Glutamatergic neuron (in vitro differentiated cells): Measurements from ENCODE around the gene IL36B. TPM values are rescaled to one million over a fixed set of nuclear protein-coding genes. Genes with fewer than 3 reads are reported as not detected.

ENCODE experiments used
- DNase-seq: peaks from one replicate; pipeline ENCODE4 v3.0.0; 2022
- H3K27ac Mint-ChIP-seq: one replicate; pipeline ENCODE4 v1.8.0; 2020; ENCODE audit warnings: mild to moderate bottlenecking, mixed read lengths, inconsistent platforms; ENCODE audit not compliant: unreplicated experiment
- H3K27me3 Mint-ChIP-seq: one replicate; pipeline ENCODE4 v1.8.0; 2020; ENCODE audit warnings: mild to moderate bottlenecking, moderate library complexity, mixed read lengths, inconsistent platforms; ENCODE audit not compliant: unreplicated experiment
- H3K36me3 Mint-ChIP-seq: one replicate; pipeline ENCODE4 v1.8.0; 2020; ENCODE audit warnings: mild to moderate bottlenecking, mixed read lengths, inconsistent platforms; ENCODE audit not compliant: unreplicated experiment
- H3K4me1 Mint-ChIP-seq: one replicate; pipeline ENCODE4 v1.8.0; 2020; ENCODE audit warnings: mild to moderate bottlenecking, low read depth, mixed read lengths, inconsistent platforms; ENCODE audit not compliant: unreplicated experiment
- H3K4me3 Mint-ChIP-seq: one replicate; pipeline ENCODE4 v1.8.0; 2020; ENCODE audit warnings: mild to moderate bottlenecking, mixed read lengths, inconsistent platforms; ENCODE audit not compliant: unreplicated experiment
- H3K9me3 Mint-ChIP-seq: one replicate; pipeline ENCODE4 v1.8.0; 2020; ENCODE audit warnings: mild to moderate bottlenecking, moderate library complexity, mixed read lengths, inconsistent platforms; ENCODE audit not compliant: unreplicated experiment
- CTCF ChIP-seq: fragments of 200-600 bp; sonication (generic); IDR thresholded peaks from one replicate; pipeline ENCODE4 v1.5.0; 2021; ENCODE audit not compliant: partially characterized antibody, unreplicated experiment
- total RNA-seq: library from RNA; stranded (reverse); fragmentation: NEBNext Ultra II Directional; extraction: Animal tissue kit (Norgen Biotek cat#: 25700); gene quantifications from one replicate; pipeline ENCODE4 v1.2.1, GENCODE V29; 2021; ENCODE audit not compliant: unreplicated experiment

IL36B gene
- total RNA-seq, 1 donor from 2014 or later: not detected

GRCh38 chr2:112989611-112990010 lies 63.1 kb downstream of the IL36B start:
- no peaks in the 10 kb centered on the region for H3K36me3 Mint-ChIP-seq
- TF ChIP-seq CTCF: no peak
- H3K9me3 Mint-ChIP-seq: peaks cover 4% of the 10 kb centered on the region
- no peak for DNase-seq
- H3K27me3 Mint-ChIP-seq: no peaks in the 10 kb centered on the region
- no peaks in the 10 kb centered on the region for H3K4me1 Mint-ChIP-seq
- H3K27ac Mint-ChIP-seq: no peak overlapping the region
- no peak overlapping the region for H3K4me3 Mint-ChIP-seq

GRCh38 chr2:112985090-112985489 lies 67.6 kb downstream of the IL36B start:
- Mint-ChIP-seq H3K9me3 (peaks cover 4% of the 10 kb centered on the region), H3K27ac (no peak overlapping the region), H3K4me1 (no peaks in the 10 kb centered on the region), H3K4me3 (no peak overlapping the region), H3K36me3 (no peaks in the 10 kb centered on the region), H3K27me3 (peaks cover 1% of the 10 kb centered on the region)
- no peak for TF ChIP-seq CTCF
- no peak for DNase-seq

- no peaks in the 10 kb centered on the region for H3K9me3 Mint-ChIP-seq
These were observed 72.1 kb downstream of the IL36B start for GRCh38 chr2:112980537-112980936.

GRCh38 chr2:112979731-112980130 lies 72.9 kb downstream of the IL36B start:
- no peaks in the 10 kb centered on the region for H3K9me3 Mint-ChIP-seq
- TF ChIP-seq CTCF: no peak
- DNase-seq: no peak
- no peak overlapping the region for H3K27ac Mint-ChIP-seq
- H3K4me1 Mint-ChIP-seq: no peaks in the 10 kb centered on the region
- H3K36me3 Mint-ChIP-seq: no peaks in the 10 kb centered on the region
- H3K4me3 Mint-ChIP-seq: no peak overlapping the region
- peaks cover 1% of the 10 kb centered on the region for H3K27me3 Mint-ChIP-seq

More at GRCh38 chr2:112980537-112980936, 72.1 kb downstream of the IL36B start:
- Mint-ChIP-seq H3K27me3 (peaks cover 1% of the 10 kb centered on the region), H3K4me1 (no peaks in the 10 kb centered on the region), H3K27ac (no peak overlapping the region), H3K36me3 (no peaks in the 10 kb centered on the region), H3K4me3 (no peak overlapping the region)
- no peak for TF ChIP-seq CTCF
- no peak for DNase-seq

GRCh38 chr2:112977559-112978056 lies 75.1 kb downstream of the IL36B start, which contains the start of gene IL36G:
TSS of gene IL36G (plus strand) at chr2:112978006. CDS start at chr2:112978639, 633 bp downstream.
- Mint-ChIP-seq H3K36me3 (no peaks in the 10 kb centered on the region), H3K27me3 (peaks cover 1% of the 10 kb centered on the region), H3K4me1 (no peaks in the 10 kb centered on the region), H3K4me3 (no peak within 1 kb of the TSS), H3K27ac (no peak within 1 kb of the TSS), H3K9me3 (no peaks in the 10 kb centered on the region)
- DNase-seq: no peak
- TF ChIP-seq CTCF: no peak

Other genes with a start within 250 kb of the IL36B start
- not detected for gene IL1B, start 216.1 kb downstream of the IL36B start, total RNA-seq
- not detected for gene IL37, start 141.7 kb downstream of the IL36B start, total RNA-seq
- gene IL36G, start 74.9 kb downstream of the IL36B start, total RNA-seq: not detected
- not detected for gene IL36A, start 47.4 kb downstream of the IL36B start, total RNA-seq
- not detected for gene IL36RN, start 6.3 kb upstream of the IL36B start, total RNA-seq
- not detected for gene IL1F10, start 15.1 kb upstream of the IL36B start, total RNA-seq
- gene IL1RN, start 74.7 kb upstream of the IL36B start, total RNA-seq: not detected
- 1.2 TPM for gene PSD4, start 121.1 kb upstream of the IL36B start, total RNA-seq
- 1.4 TPM for gene PAX8, start 226.1 kb upstream of the IL36B start, total RNA-seq